ENCODE data around the gene PPP2R2C.

The PPP2R2C gene

GRCh38 chr4:6472387-6473263 lies at the start of gene PPP2R2C:
Gene PPP2R2C (minus strand): TSS chr4:6472614. CDS start chr4:6472229, 385 bp downstream.
- in situ Hi-C loops (cut with HindIII; ENCODE audit: low sequenced_read_pairs) = no loop called here

GRCh38 chr4:6520978-6521377 lies 48.6 kb upstream of the PPP2R2C start:
- in situ Hi-C loops (cut with HindIII; ENCODE audit: low sequenced_read_pairs) = no loop called here

DNA sequence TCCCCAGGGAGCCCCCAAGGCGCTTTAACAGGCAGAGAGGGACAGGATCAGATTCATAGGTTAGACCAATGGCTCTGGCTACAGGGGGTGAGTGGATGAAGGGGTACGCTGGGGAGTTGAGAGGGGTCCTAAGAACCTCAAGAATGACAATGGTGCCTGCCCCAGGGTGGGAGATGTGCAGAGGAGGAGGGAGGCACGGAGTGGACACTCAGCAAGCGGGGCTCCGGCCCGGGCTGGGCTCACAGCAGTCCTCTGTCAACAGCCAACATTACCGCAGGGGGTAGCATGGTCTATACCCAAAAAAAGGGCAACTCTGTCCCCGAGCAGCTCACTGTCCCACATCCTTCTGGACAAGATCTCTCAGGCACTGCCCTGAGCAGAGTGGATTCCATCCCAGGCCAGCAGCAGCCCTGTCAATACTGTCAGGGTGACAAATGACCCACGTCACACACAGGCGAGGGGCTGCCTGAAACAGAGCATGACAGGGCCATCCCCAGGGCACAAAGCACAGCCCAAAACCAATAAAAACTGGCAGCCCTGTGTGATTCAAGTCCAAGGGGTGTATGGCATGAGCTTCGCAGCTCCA lies 47.7 kb upstream of the PPP2R2C start:
- in situ Hi-C loops (cut with HindIII; ENCODE audit: low sequenced_read_pairs) = no loop called here

GRCh38 chr4:6517171-6517570 lies 44.8 kb upstream of the PPP2R2C start:
- in situ Hi-C loops (cut with HindIII; ENCODE audit: low sequenced_read_pairs) = no loop called here

GRCh38 chr4:6516762-6517161 lies 44.3 kb upstream of the PPP2R2C start:
- in situ Hi-C loops (cut with HindIII; ENCODE audit: low sequenced_read_pairs) = no loop called here

GRCh38 chr4:6516281-6516680 lies 43.9 kb upstream of the PPP2R2C start:
- in situ Hi-C loops (cut with HindIII; ENCODE audit: low sequenced_read_pairs) = no loop called here

- in situ Hi-C loops (cut with HindIII; ENCODE audit: low sequenced_read_pairs) = no loop called here
These were observed 41.3 kb upstream of the PPP2R2C start for GRCh38 chr4:6513678-6514077.

GRCh38 chr4:6509587-6509986 lies 37.2 kb upstream of the PPP2R2C start:
- in situ Hi-C loops (cut with HindIII; ENCODE audit: low sequenced_read_pairs) = no loop called here

- in situ Hi-C loops (cut with HindIII; ENCODE audit: low sequenced_read_pairs) = no loop called here
These were observed 34.9 kb upstream of the PPP2R2C start for GRCh38 chr4:6507345-6507744.

GRCh38 chr4:6506616-6507140 lies 34.3 kb upstream of the PPP2R2C start:
- in situ Hi-C loops (cut with HindIII; ENCODE audit: low sequenced_read_pairs) = no loop called here

GRCh38 chr4:6504900-6505496 lies 32.6 kb upstream of the PPP2R2C start:
- in situ Hi-C loops (cut with HindIII; ENCODE audit: low sequenced_read_pairs) = no loop called here

- in situ Hi-C loops (cut with HindIII; ENCODE audit: low sequenced_read_pairs) = no loop called here
These were observed 30.5 kb upstream of the PPP2R2C start for GRCh38 chr4:6502747-6503465.

DNA sequence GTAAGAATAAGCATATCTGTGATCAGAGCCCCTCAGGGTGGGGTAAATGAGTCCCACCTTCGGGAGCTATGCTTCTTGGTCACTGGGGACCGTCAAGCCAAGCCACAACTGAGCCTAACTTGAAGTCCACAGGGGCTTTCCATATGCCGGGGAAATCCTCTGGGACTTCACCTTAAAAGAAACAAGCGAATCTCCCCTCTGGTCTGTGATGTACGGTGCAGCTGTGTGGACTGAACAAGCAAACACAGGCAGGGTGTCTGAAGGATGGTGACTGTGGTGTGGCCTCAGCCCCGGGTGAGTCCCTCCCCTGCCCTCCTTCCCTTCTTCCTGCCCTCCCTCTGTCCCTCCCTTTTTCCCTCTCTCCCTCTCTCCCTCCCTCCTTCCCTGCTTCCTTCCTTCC lies 29.7 kb upstream of the PPP2R2C start:
- in situ Hi-C loops (cut with HindIII; ENCODE audit: low sequenced_read_pairs) = no loop called here

GRCh38 chr4:6501171-6501570 lies 28.8 kb upstream of the PPP2R2C start:
- in situ Hi-C loops (cut with HindIII; ENCODE audit: low sequenced_read_pairs) = no loop called here

GRCh38 chr4:6500481-6501140 lies 28.2 kb upstream of the PPP2R2C start:
- in situ Hi-C loops (cut with HindIII; ENCODE audit: low sequenced_read_pairs) = no loop called here

GRCh38 chr4:6499238-6499600 lies 26.8 kb upstream of the PPP2R2C start:
- in situ Hi-C loops (cut with HindIII; ENCODE audit: low sequenced_read_pairs) = no loop called here

GRCh38 chr4:6498511-6499237 lies 26.3 kb upstream of the PPP2R2C start:
- in situ Hi-C loops (cut with HindIII; ENCODE audit: low sequenced_read_pairs) = no loop called here

DNA sequence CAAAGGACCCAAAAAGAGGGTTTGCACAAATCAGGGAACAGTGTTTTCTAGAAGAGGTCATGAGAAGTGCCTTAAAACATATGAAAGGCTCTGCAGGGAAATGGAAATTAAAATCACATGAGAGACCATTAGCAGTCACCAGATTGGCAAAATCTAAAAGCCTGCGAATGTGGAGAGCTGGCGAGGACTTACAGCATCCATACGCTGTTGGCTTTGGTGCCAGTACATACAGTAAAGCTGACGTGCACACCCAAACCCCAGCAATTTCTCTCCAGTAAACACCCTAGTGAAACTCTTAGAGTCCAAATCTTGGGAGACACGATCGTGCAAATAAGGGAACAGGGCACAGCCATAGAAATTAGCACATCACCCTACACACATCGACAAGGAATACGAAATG lies 25.4 kb upstream of the PPP2R2C start:
- in situ Hi-C loops (cut with HindIII; ENCODE audit: low sequenced_read_pairs) = no loop called here

GRCh38 chr4:6495736-6496135 lies 23.3 kb upstream of the PPP2R2C start:
- in situ Hi-C loops (cut with HindIII; ENCODE audit: low sequenced_read_pairs) = no loop called here

GRCh38 chr4:6495296-6495590 lies 22.8 kb upstream of the PPP2R2C start:
- in situ Hi-C loops (cut with HindIII; ENCODE audit: low sequenced_read_pairs) = no loop called here
